WTC11 (cell line): ENCODE data around the gene ADCY10. TPM values are rescaled to one million over a fixed set of nuclear protein-coding genes. Genes with fewer than 3 reads are reported as not detected.
"Not testable (repeated sequence)": the region's sequence is repeated elsewhere in the genome, so short reads cannot be mapped to it uniquely, and the experiment has no call there.

Experiments used
- ATAC-seq: fragments of 200-7000 bp; cut with Tn5 transposase; 2 replicates; pipeline ENCODE4 v1.10.0; 2021; ENCODE audit warnings: mild to moderate bottlenecking, moderate library complexity
- CTCF ChIA-PET: fragments of 300-600 bp; sonication (Branson Sonifier 250); formaldehyde crosslinking; loops from one replicate; lab custom pipeline; 2021; ENCODE audit warnings: antibody characterized with exemption; lab: Charles Lee
- POLR2A ChIA-PET: fragments of 350-600 bp; sonication (Branson Sonifier 250); formaldehyde crosslinking; loops from one replicate; lab custom pipeline; 2021; ENCODE audit warnings: antibody characterized with exemption; lab: Charles Lee
- DNase-seq: peaks from one replicate; pipeline ENCODE4 v3.0.0; 2021; ENCODE audit warnings: low spot score
- H3K27ac Mint-ChIP-seq: 2 replicates; pipeline ENCODE4 v1.8.0; 2021; ENCODE audit warnings: mixed read lengths
- H3K27me3 Mint-ChIP-seq: 2 replicates; pipeline ENCODE4 v1.8.0; 2021; ENCODE audit warnings: low read depth, mild to moderate bottlenecking, moderate library complexity, mixed read lengths
- H3K36me3 Mint-ChIP-seq: 2 replicates; pipeline ENCODE4 v1.8.0; 2021; ENCODE audit warnings: mixed read lengths
- H3K4me1 Mint-ChIP-seq: 2 replicates; pipeline ENCODE4 v1.8.0; 2022; ENCODE audit warnings: mixed read lengths
- H3K4me3 Mint-ChIP-seq: 2 replicates; pipeline ENCODE4 v1.8.0; 2021; ENCODE audit warnings: mild to moderate bottlenecking, moderate library complexity, mixed read lengths
- H3K9me3 Mint-ChIP-seq: 2 replicates; pipeline ENCODE4 v1.8.0; 2021; ENCODE audit warnings: mixed read lengths
- ATF1 ChIP-seq: sonication (generic); formaldehyde crosslinking; IDR thresholded peaks from 2 replicates; pipeline ENCODE4 v1.8.1; 2023; ENCODE audit warnings: mild to moderate bottlenecking, moderate library complexity, missing genetic modification reagents
- ATF6 ChIP-seq: sonication (generic); formaldehyde crosslinking; IDR thresholded peaks from 2 replicates; pipeline ENCODE4 v1.8.1; 2023; ENCODE audit warnings: mild to moderate bottlenecking, missing genetic modification reagents
- CBFB ChIP-seq: sonication (generic); formaldehyde crosslinking; IDR thresholded peaks from 2 replicates; pipeline ENCODE4 v1.8.1; 2022; ENCODE audit warnings: mild to moderate bottlenecking, low read depth, missing genetic modification reagents
- CDX4 ChIP-seq: fragments of 250-450 bp; sonication (Bioruptor Pico); IDR thresholded peaks from 2 replicates; pipeline ENCODE4 v1.9.0; 2021; ENCODE audit warnings: moderate library complexity, mild to moderate bottlenecking, inconsistent platforms, borderline replicate concordance
- CREM ChIP-seq: sonication (generic); formaldehyde crosslinking; IDR thresholded peaks from 2 replicates; pipeline ENCODE4 v1.8.1; 2022; ENCODE audit warnings: mild to moderate bottlenecking, missing genetic modification reagents, moderate library complexity
- EMX1 ChIP-seq: fragments of 250-450 bp; sonication (Bioruptor Pico); IDR thresholded peaks from 2 replicates; pipeline ENCODE4 v1.8.0; 2021; ENCODE audit warnings: mild to moderate bottlenecking
- IRF1 ChIP-seq: sonication (generic); formaldehyde crosslinking; IDR thresholded peaks from 2 replicates; pipeline ENCODE4 v1.8.0; 2023; ENCODE audit warnings: missing genetic modification reagents
- IRF2 ChIP-seq: sonication (generic); formaldehyde crosslinking; IDR thresholded peaks from 2 replicates; pipeline ENCODE4 v1.8.0; 2022; ENCODE audit warnings: low read depth, missing genetic modification reagents, borderline replicate concordance
- NFE2L1 ChIP-seq: sonication (generic); formaldehyde crosslinking; IDR thresholded peaks from 2 replicates; pipeline ENCODE4 v1.8.1; 2023; ENCODE audit warnings: missing genetic modification reagents
- NFYB ChIP-seq: sonication (generic); formaldehyde crosslinking; conservative IDR thresholded peaks from 2 replicates; pipeline ENCODE4 v1.8.0; 2022; ENCODE audit warnings: low read depth, missing genetic modification reagents
- RELA ChIP-seq: sonication (generic); formaldehyde crosslinking; IDR thresholded peaks from 2 replicates; pipeline ENCODE4 v1.8.1; 2022; ENCODE audit warnings: missing genetic modification reagents, mild to moderate bottlenecking, borderline replicate concordance
- RORB ChIP-seq: fragments of 250-450 bp; sonication (Bioruptor Pico); IDR thresholded peaks from 2 replicates; pipeline ENCODE4 v1.9.0; 2021; ENCODE audit warnings: mild to moderate bottlenecking
- STAT6 ChIP-seq: sonication (generic); formaldehyde crosslinking; conservative IDR thresholded peaks from 2 replicates; pipeline ENCODE4 v1.8.1; 2023; ENCODE audit warnings: mild to moderate bottlenecking, low read depth, missing genetic modification reagents, moderate library complexity
- ZNF423 ChIP-seq: fragments of 250-450 bp; sonication (Bioruptor Pico); IDR thresholded peaks from 2 replicates; pipeline ENCODE4 v2.1.2; 2022; ENCODE audit warnings: mild to moderate bottlenecking, moderate library complexity
- ZNF532 ChIP-seq: fragments of 250-450 bp; sonication (Bioruptor Pico); IDR thresholded peaks from 2 replicates; pipeline ENCODE4 v1.9.0; 2021; ENCODE audit warnings: mild to moderate bottlenecking, borderline replicate concordance
- ZNF671 ChIP-seq: fragments of 250-450 bp; sonication (Bioruptor Pico); IDR thresholded peaks from 2 replicates; pipeline ENCODE4 v1.8.0; 2021; ENCODE audit warnings: mild to moderate bottlenecking
- total RNA-seq: library from RNA; stranded (reverse); gene quantifications from 3 replicates; pipeline ENCODE4 v1.2.3, GENCODE V29; 2021

Gene ADCY10
- total RNA-seq, 1 experiment from 2014 or later = 0.07 TPM

GRCh38 chr1:167929725-167930124 is 15.8 kb upstream of the ADCY10 start:
- DNase-seq = no peak
- peak overlapping the region; percentile 47; the same call in 1 of the 2 replicates for H3K27ac Mint-ChIP-seq
- CTCF ChIA-PET = no interaction called here
- no peak overlapping the region for H3K4me3 Mint-ChIP-seq
- H3K9me3 Mint-ChIP-seq = no peaks in the 10 kb centered on the region
- no peak for ATAC-seq
- H3K4me1 Mint-ChIP-seq = peaks cover 37% of the 10 kb centered on the region
- H3K27me3 Mint-ChIP-seq = no peaks in the 10 kb centered on the region
- TF ChIP-seq ATF1 (CRISPR knock-in tag) (no peak), CREM (CRISPR knock-in tag) (no peak), EMX1 (CRISPR knock-in tag) (no peak), NFE2L1 (CRISPR knock-in tag) (no peak), CDX4 (CRISPR knock-in tag) (no peak), STAT6 (no peak), IRF1 (CRISPR knock-in tag) (no peak), IRF2 (CRISPR knock-in tag) (no peak), NFYB (CRISPR knock-in tag) (no peak)
- POLR2A ChIA-PET = no interaction called here
- H3K36me3 Mint-ChIP-seq = no peaks in the 10 kb centered on the region

GRCh38 chr1:167928919-167929318 is 15.0 kb upstream of the ADCY10 start:
- DNase-seq, H3K27me3 Mint-ChIP-seq, POLR2A ChIA-PET, H3K4me3 Mint-ChIP-seq, H3K36me3 Mint-ChIP-seq, H3K9me3 Mint-ChIP-seq, H3K27ac Mint-ChIP-seq, CTCF ChIA-PET, ATAC-seq: not testable (repeated sequence)
- peaks cover 30% of the 10 kb centered on the region for H3K4me1 Mint-ChIP-seq

GRCh38 chr1:167928457-167928852 is 14.5 kb upstream of the ADCY10 start:
- ATAC-seq (no peak), DNase-seq (no peak)
- ChIA-PET CTCF (no interaction called here), POLR2A (interaction anchor here (0.8 kb wide), 1 partner anchor 9 kb away, joined by 4 read pairs; no protein-coding TSS in a partner anchor)
- Mint-ChIP-seq H3K27ac (no peak overlapping the region), H3K4me1 (peaks cover 26% of the 10 kb centered on the region), H3K27me3 (no peaks in the 10 kb centered on the region), H3K4me3 (no peak overlapping the region), H3K36me3 (no peaks in the 10 kb centered on the region)
- TF ChIP-seq ZNF671 (CRISPR knock-in tag) (no peak), ZNF532 (CRISPR knock-in tag) (no peak), IRF1 (CRISPR knock-in tag) (no peak), RELA (CRISPR knock-in tag) (no peak), ATF6 (no peak), CDX4 (CRISPR knock-in tag) (no peak), ZNF423 (CRISPR knock-in tag) (no peak), RORB (CRISPR knock-in tag) (no peak), CBFB (CRISPR knock-in tag) (no peak), STAT6 (no peak)
- TF ChIP-seq, all 79 proteins: peak for 0
- H3K9me3 Mint-ChIP-seq = no peaks in the 10 kb centered on the region
